ENCODE results near the gene MRGPRX3. TPM values are rescaled to one million over a fixed set of nuclear protein-coding genes. Genes with fewer than 3 reads are reported as not detected.
A peak's percentile ranks its signal among the peaks of the same experiment; 100 is the strongest.

The MRGPRX3 gene
- total RNA-seq, 1 donor from 2014 or later = not detected

DNA sequence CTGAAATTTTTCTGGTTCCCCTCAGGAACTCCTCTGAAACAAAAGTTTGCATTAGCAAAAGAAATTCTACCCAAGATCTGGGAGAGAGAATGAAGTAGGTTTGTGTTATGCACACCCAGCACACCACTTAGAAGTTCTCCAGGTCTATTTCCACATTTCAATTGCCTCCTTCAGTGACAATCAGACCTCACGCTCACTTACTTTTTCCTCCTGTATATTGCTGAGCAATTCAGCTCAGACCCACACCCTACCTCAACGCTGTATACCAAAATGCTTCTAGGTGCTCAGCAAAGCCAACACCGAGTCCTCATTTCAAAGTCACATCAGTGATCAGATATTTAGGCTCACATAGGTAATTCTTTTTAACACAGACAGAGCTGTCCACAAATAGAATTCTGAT, 19.2 kb downstream of the MRGPRX3 start:
- no peak for DNase-seq (ENCODE audit: extremely low spot score, unreplicated experiment)
- Mint-ChIP-seq H3K4me3 (ENCODE audit: unreplicated experiment) (no peak overlapping the region), H3K9me3 (ENCODE audit: unreplicated experiment) (no peaks in the 10 kb centered on the region), H3K4me1 (ENCODE audit: unreplicated experiment) (no peaks in the 10 kb centered on the region), H3K27ac (ENCODE audit: unreplicated experiment) (no peak overlapping the region), H3K36me3 (ENCODE audit: unreplicated experiment) (no peaks in the 10 kb centered on the region), H3K27me3 (ENCODE audit: unreplicated experiment) (peaks cover 18% of the 10 kb centered on the region)
- no peak for TF ChIP-seq CTCF (IDR thresholded peaks at IDR 0.05)

GRCh38 chr11:18168372-18168771, 36.0 kb downstream of the MRGPRX3 start:
- no peaks in the 10 kb centered on the region for H3K36me3 Mint-ChIP-seq (ENCODE audit: unreplicated experiment)
- H3K4me1 Mint-ChIP-seq (ENCODE audit: unreplicated experiment) = no peaks in the 10 kb centered on the region
- no peak for DNase-seq (ENCODE audit: extremely low spot score, unreplicated experiment)
- TF ChIP-seq CTCF (IDR thresholded peaks at IDR 0.05) = no peak
- peaks cover 49% of the 10 kb centered on the region for H3K27me3 Mint-ChIP-seq (ENCODE audit: unreplicated experiment)
- peaks cover 13% of the 10 kb centered on the region for H3K9me3 Mint-ChIP-seq (ENCODE audit: unreplicated experiment)
- no peak overlapping the region for H3K27ac Mint-ChIP-seq (ENCODE audit: unreplicated experiment)
- no peak overlapping the region for H3K4me3 Mint-ChIP-seq (ENCODE audit: unreplicated experiment)

- H3K9me3 Mint-ChIP-seq (ENCODE audit: unreplicated experiment) = peaks cover 7% of the 10 kb centered on the region
- H3K4me1 Mint-ChIP-seq (ENCODE audit: unreplicated experiment) = no peaks in the 10 kb centered on the region
- no peak overlapping the region for H3K4me3 Mint-ChIP-seq (ENCODE audit: unreplicated experiment)
- no peak for DNase-seq (ENCODE audit: extremely low spot score, unreplicated experiment)
- no peaks in the 10 kb centered on the region for H3K36me3 Mint-ChIP-seq (ENCODE audit: unreplicated experiment)
- H3K27me3 Mint-ChIP-seq (ENCODE audit: unreplicated experiment) = peaks cover 49% of the 10 kb centered on the region
- TF ChIP-seq CTCF (IDR thresholded peaks at IDR 0.05) = peak; percentile 72
- H3K27ac Mint-ChIP-seq (ENCODE audit: unreplicated experiment) = no peak overlapping the region
Measured at GRCh38 chr11:18171377-18172000, 39.1 kb downstream of the MRGPRX3 start.

DNA sequence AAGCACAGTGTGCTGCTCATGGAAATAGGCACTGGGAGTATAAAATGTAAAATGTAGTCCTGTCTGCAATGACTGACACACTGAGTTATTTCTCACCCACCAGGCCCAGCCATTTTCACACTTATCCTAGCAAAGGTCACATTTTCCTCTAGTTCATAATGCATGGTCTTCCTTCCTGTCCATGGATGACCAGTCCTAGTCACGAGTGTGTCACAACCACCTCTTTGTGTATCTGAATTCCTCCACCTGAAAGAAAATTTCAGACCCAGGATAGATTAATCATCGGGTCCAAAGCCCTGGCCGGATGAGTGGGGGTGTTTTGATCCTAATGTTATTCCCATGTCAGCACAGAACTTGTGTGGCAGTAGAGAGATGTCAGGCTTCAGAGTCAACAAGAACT, 40.3 kb downstream of the MRGPRX3 start, which contains the start of gene MRGPRX4:
TSS of gene MRGPRX4 (plus strand) at position 172 of the 400 bp plus-strand sequence. CDS start 420 bp downstream, outside the sequence.
- Mint-ChIP-seq H3K36me3 (ENCODE audit: unreplicated experiment) (no peaks in the 10 kb centered on the region), H3K4me1 (ENCODE audit: unreplicated experiment) (no peaks in the 10 kb centered on the region), H3K27me3 (ENCODE audit: unreplicated experiment) (peaks cover 46% of the 10 kb centered on the region), H3K9me3 (ENCODE audit: unreplicated experiment) (no peaks in the 10 kb centered on the region), H3K4me3 (ENCODE audit: unreplicated experiment) (no peak within 1 kb of the TSS), H3K27ac (ENCODE audit: unreplicated experiment) (no peak within 1 kb of the TSS)
- DNase-seq (ENCODE audit: extremely low spot score, unreplicated experiment) = no peak
- TF ChIP-seq CTCF (IDR thresholded peaks at IDR 0.05) = no peak

DNA sequence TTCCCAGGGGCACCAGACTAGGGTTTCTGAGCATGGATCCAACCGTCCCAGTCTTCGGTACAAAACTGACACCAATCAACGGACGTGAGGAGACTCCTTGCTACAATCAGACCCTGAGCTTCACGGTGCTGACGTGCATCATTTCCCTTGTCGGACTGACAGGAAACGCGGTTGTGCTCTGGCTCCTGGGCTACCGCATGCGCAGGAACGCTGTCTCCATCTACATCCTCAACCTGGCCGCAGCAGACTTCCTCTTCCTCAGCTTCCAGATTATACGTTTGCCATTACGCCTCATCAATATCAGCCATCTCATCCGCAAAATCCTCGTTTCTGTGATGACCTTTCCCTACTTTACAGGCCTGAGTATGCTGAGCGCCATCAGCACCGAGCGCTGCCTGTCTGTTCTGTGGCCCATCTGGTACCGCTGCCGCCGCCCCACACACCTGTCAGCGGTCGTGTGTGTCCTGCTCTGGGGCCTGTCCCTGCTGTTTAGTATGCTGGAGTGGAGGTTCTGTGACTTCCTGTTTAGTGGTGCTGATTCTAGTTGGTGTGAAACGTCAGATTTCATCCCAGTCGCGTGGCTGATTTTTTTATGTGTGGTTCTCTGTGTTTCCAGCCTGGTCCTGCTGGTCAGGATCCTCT, 41.0 kb downstream of the MRGPRX3 start:
- H3K27me3 Mint-ChIP-seq (ENCODE audit: unreplicated experiment) = peaks cover 47% of the 10 kb centered on the region
- no peaks in the 10 kb centered on the region for H3K4me1 Mint-ChIP-seq (ENCODE audit: unreplicated experiment)
- H3K9me3 Mint-ChIP-seq (ENCODE audit: unreplicated experiment) = no peaks in the 10 kb centered on the region
- no peak for TF ChIP-seq CTCF (IDR thresholded peaks at IDR 0.05)
- no peak overlapping the region for H3K27ac Mint-ChIP-seq (ENCODE audit: unreplicated experiment)
- DNase-seq (ENCODE audit: extremely low spot score, unreplicated experiment) = no peak
- no peak overlapping the region for H3K4me3 Mint-ChIP-seq (ENCODE audit: unreplicated experiment)
- no peaks in the 10 kb centered on the region for H3K36me3 Mint-ChIP-seq (ENCODE audit: unreplicated experiment)
